B cell (primary cell): Measurements from ENCODE around the gene TBR1. TPM values are rescaled to one million over a fixed set of nuclear protein-coding genes. Genes with fewer than 3 reads are reported as not detected.

Experiments
- ATAC-seq: fragments of 200-7000 bp; cut with Tn5 transposase; one replicate; pipeline ENCODE4 v1.10.0; 2021; ENCODE audit warnings: low read depth, mild to moderate bottlenecking, moderate number of reproducible peaks, moderate library complexity
- CTCF ChIA-PET: fragments of 350-600 bp; sonication (Branson Sonifier 250); formaldehyde crosslinking; loops from one replicate; lab custom pipeline; 2021; ENCODE audit warnings: antibody characterized with exemption, inconsistent platforms; lab: Charles Lee
- POLR2A ChIA-PET: fragments of 350-600 bp; sonication (Branson Sonifier 250); formaldehyde crosslinking; loops from one replicate; lab custom pipeline; 2021; ENCODE audit warnings: antibody characterized with exemption; lab: Charles Lee
- DNase-seq: peaks from one replicate; pipeline ENCODE4 v3.0.0; 2013
- H2AFZ ChIP-seq: 2 replicates; pipeline ENCODE4 v1.6.1; 2012; ENCODE audit warnings: mild to moderate bottlenecking, low read depth, low read length; ENCODE audit not compliant: insufficient read depth, poor library complexity, severe bottlenecking
- H3K27ac ChIP-seq, 2 donors: 1 replicate in 1 of 2; 2 replicates in 1 of 2; pipeline ENCODE4 v1.5.1; 2012 to 2013; ENCODE audit warnings: low read length in 2 of 2, mild to moderate bottlenecking in 2 of 2, moderate library complexity in 1 of 2
- H3K27me3 ChIP-seq, 4 experiments: fragments of 200-600 bp in 1 of 4; sonication (generic) in 1 of 4; replicated peaks in 1 of 4; 1 replicate in 2 of 4; 2 replicates in 2 of 4; pipeline versions ENCODE4 v1.6.1 to v1.7.0; 2013 to 2016; ENCODE audit warnings: low read length in 3 of 4, mild to moderate bottlenecking in 2 of 4, mixed read lengths in 1 of 4, moderate library complexity in 1 of 4; ENCODE audit not compliant: insufficient read depth in 4 of 4, control insufficient read depth in 3 of 4; ENCODE audit errors: control extremely low read depth in 1 of 4
- H3K36me3 ChIP-seq, 2 experiments: replicated peaks in 1 of 2; 1 replicate in 1 of 2; 2 replicates in 1 of 2; pipeline versions ENCODE4 v1.6.1 to v1.7.1; 2013; ENCODE audit warnings: low read length in 1 of 2; ENCODE audit not compliant: insufficient read depth in 2 of 2, control insufficient read depth in 1 of 2; ENCODE audit errors: control extremely low read depth in 1 of 2, extremely low read depth in 1 of 2
- H3K4me1 ChIP-seq, 2 donors: fragments of 200-600 bp in 1 of 2; sonication (generic) in 1 of 2; 1 replicate in 1 of 2; 2 replicates in 1 of 2; pipeline versions ENCODE4 v1.5.1 to v1.6.1; 2013 to 2017; ENCODE audit warnings: low read length in 2 of 2; ENCODE audit not compliant: control insufficient read depth in 2 of 2, insufficient read depth in 2 of 2
- H3K4me2 ChIP-seq: replicated peaks from 2 replicates; pipeline ENCODE3; 2012; ENCODE audit warnings: mild to moderate bottlenecking, low read depth, low read length; ENCODE audit not compliant: poor library complexity, severe bottlenecking
- H3K4me3 ChIP-seq, 5 experiments: fragments of 200-600 bp in 1 of 5; sonication (generic) in 1 of 5; 1 replicate in 3 of 5; 2 replicates in 2 of 5; pipeline versions ENCODE4 v1.5.1 to v1.7.0; 2011 to 2016; ENCODE audit warnings: low read length in 4 of 5, mild to moderate bottlenecking in 4 of 5, low read depth in 2 of 5, control low read depth in 1 of 5, moderate library complexity in 1 of 5; ENCODE audit not compliant: insufficient read depth in 1 of 5; ENCODE audit errors: control extremely low read depth in 1 of 5, extremely low read depth in 1 of 5
- H3K79me2 ChIP-seq: fragments of 200-600 bp; sonication (generic); one replicate; pipeline ENCODE4 v1.6.0; 2016; ENCODE audit warnings: low read length; ENCODE audit not compliant: control insufficient read depth, insufficient read depth
- H3K9ac ChIP-seq: fragments of 200-600 bp; sonication (generic); 2 replicates; pipeline ENCODE4 v1.6.1; 2017; ENCODE audit warnings: mild to moderate bottlenecking, low read length, moderate library complexity
- H3K9me3 ChIP-seq, 3 donors: one replicate each; pipeline versions ENCODE4 v1.6.1 to v1.7.1; 2013; ENCODE audit warnings: low read length in 2 of 3; ENCODE audit not compliant: control insufficient read depth in 2 of 3, insufficient read depth in 1 of 3; ENCODE audit errors: control extremely low read depth in 1 of 3
- H4K20me1 ChIP-seq: 2 replicates; pipeline ENCODE4 v1.6.0; 2012; ENCODE audit warnings: mild to moderate bottlenecking, low read length; ENCODE audit not compliant: insufficient read depth, control insufficient read depth, poor library complexity, severe bottlenecking
- H3K27ac Mint-ChIP-seq: one replicate; pipeline ENCODE4 v1.8.0; 2021; ENCODE audit warnings: mixed read lengths
- H3K27me3 Mint-ChIP-seq: one replicate; pipeline ENCODE4 v1.8.0; 2021; ENCODE audit warnings: mixed read lengths
- H3K4me1 Mint-ChIP-seq: one replicate; pipeline ENCODE4 v1.8.0; 2021; ENCODE audit warnings: mixed read lengths
- H3K4me3 Mint-ChIP-seq: one replicate; pipeline ENCODE4 v1.8.0; 2021; ENCODE audit warnings: mixed read lengths
- H3K9me3 Mint-ChIP-seq: one replicate; pipeline ENCODE4 v1.8.0; 2022; ENCODE audit warnings: mixed read lengths; ENCODE audit not compliant: insufficient read depth
- CTCF ChIP-seq: fragments of 200-600 bp; IDR thresholded peaks from one replicate; pipeline ENCODE4 v1.8.0; 2022; ENCODE audit warnings: antibody characterized with exemption, mild to moderate bottlenecking
- EZH2 ChIP-seq: IDR thresholded peaks from 2 replicates; pipeline ENCODE4 v1.6.1; 2012; ENCODE audit warnings: borderline replicate concordance, low read depth, mild to moderate bottlenecking, moderate library complexity, low read length; ENCODE audit not compliant: insufficient read depth, poor library complexity, severe bottlenecking
- WGBS: methylation state at CpG from one replicate; pipeline ENCODE4 v1.1.5; 2013; ENCODE audit warnings: missing lambda C conversion rate; ENCODE audit not compliant: insufficient coverage; 5-methylcytosine and 5-hydroxymethylcytosine counted together
- intact Hi-C: fragments of 100-400 bp; cut with micrococcal nuclease; formaldehyde crosslinking; loops from one replicate; pipeline ENCODE4 v1.10.0; 2022
- polyA plus RNA-seq: library from polyadenylated mRNA; depleted of rRNA; stranded (reverse); fragments of >200 nt; gene quantifications from 2 replicates; pipeline ENCODE4 v1.2.3, GENCODE V29; 2012
- total RNA-seq, 2 donors: library from RNA; stranded (reverse); fragments of 120-200 nt in 1 of 2; gene quantifications; 1 replicate in 1 of 2; 2 replicates in 1 of 2; pipeline versions ENCODE4 v1.2.3 to v1.2.4, GENCODE V29; 2013 to 2022

Gene TBR1
- total and polyA plus RNA-seq, 2 donors (not counting 1 experiment from before 2014, with no cell fraction given) = not detected

- Histone ChIP-seq H3K27me3 (peaks cover 2 to 85% (median 72%) of the 10 kb centered on the region in 4 experiments), H2AFZ (peak overlapping the region; percentile 19), H3K9me3 (peaks cover 0 to 20% (median 4%) of the 10 kb centered on the region in 3 donors), H3K4me3 (no peak overlapping the region), H3K27ac (no peak overlapping the region), H3K9ac (no peak overlapping the region), H3K79me2 (no peaks in the 10 kb centered on the region), H3K4me1 (peaks cover 59 to 62% of the 10 kb centered on the region in 2 donors), H3K36me3 (no peaks in the 10 kb centered on the region), H4K20me1 (no peaks in the 10 kb centered on the region), H3K4me2 (peak overlapping the region; percentile 81)
- 23% methylated on average over 8 of the region's 21 CpGs for WGBS
- H3K9me3 Mint-ChIP-seq = peaks cover 2% of the 10 kb centered on the region
- ChIA-PET POLR2A (no interaction called here), CTCF (no interaction called here)
- intact Hi-C loops = no loop called here
- DNase-seq = peak; percentile 25
- peak overlapping the region; percentile 48 for H3K4me3 Mint-ChIP-seq
- no peak for TF ChIP-seq CTCF
- no peak for TF ChIP-seq EZH2
- H3K27me3 Mint-ChIP-seq = peaks cover 83% of the 10 kb centered on the region
- ATAC-seq = no peak
- peaks cover 56% of the 10 kb centered on the region for H3K4me1 Mint-ChIP-seq
- no peak overlapping the region for H3K27ac Mint-ChIP-seq
These were observed 1.6 kb downstream of the TBR1 start for GRCh38 chr2:161417438-161418274.

- Mint-ChIP-seq H3K4me3 (no peak overlapping the region), H3K27me3 (peaks cover 88% of the 10 kb centered on the region), H3K9me3 (peaks cover 2% of the 10 kb centered on the region), H3K4me1 (peaks cover 61% of the 10 kb centered on the region), H3K27ac (no peak overlapping the region)
- no peaks in the 10 kb centered on the region for H4K20me1 ChIP-seq
- H3K9ac ChIP-seq = no peak overlapping the region
- ATAC-seq (no peak), DNase-seq (peak; percentile 48)
- H3K36me3 ChIP-seq = no peaks in the 10 kb centered on the region
- no peak overlapping the region for H3K27ac ChIP-seq
- H3K79me2 ChIP-seq = no peaks in the 10 kb centered on the region
- no peak overlapping the region for H3K4me3 ChIP-seq
- H3K27me3 ChIP-seq = peaks cover 2 to 89% (median 76%) of the 10 kb centered on the region in 4 experiments
- intact Hi-C loops = no loop called here
- no peak overlapping the region for H2AFZ ChIP-seq
- TF ChIP-seq EZH2 = peak; percentile 38
- TF ChIP-seq CTCF = no peak
- ChIA-PET CTCF (no interaction called here), POLR2A (no interaction called here)
- WGBS = 3% methylated on average over 11 of the region's 15 CpGs
- peaks cover 0 to 23% (median 4%) of the 10 kb centered on the region in 3 donors for H3K9me3 ChIP-seq
- H3K4me2 ChIP-seq = peak overlapping the region; percentile 52
- peaks cover 59 to 69% of the 10 kb centered on the region in 2 donors for H3K4me1 ChIP-seq
These were observed 2.2 kb downstream of the TBR1 start for GRCh38 chr2:161418275-161418714.
